Measurements from ENCODE around the gene C3orf52. TPM values are rescaled to one million over a fixed set of nuclear protein-coding genes. Genes with fewer than 3 reads are reported as not detected.

Gene C3orf52
- polyA plus RNA-seq, 5 donors = 4.4 to 8.8 (median 7.7) TPM

GRCh38 chr3:112117415-112117814 is 31.2 kb downstream of the C3orf52 start:
- DNase-seq = no peak

GRCh38 chr3:112117841-112118571 is 31.8 kb downstream of the C3orf52 start:
- DNase-seq = no peak

DNA sequence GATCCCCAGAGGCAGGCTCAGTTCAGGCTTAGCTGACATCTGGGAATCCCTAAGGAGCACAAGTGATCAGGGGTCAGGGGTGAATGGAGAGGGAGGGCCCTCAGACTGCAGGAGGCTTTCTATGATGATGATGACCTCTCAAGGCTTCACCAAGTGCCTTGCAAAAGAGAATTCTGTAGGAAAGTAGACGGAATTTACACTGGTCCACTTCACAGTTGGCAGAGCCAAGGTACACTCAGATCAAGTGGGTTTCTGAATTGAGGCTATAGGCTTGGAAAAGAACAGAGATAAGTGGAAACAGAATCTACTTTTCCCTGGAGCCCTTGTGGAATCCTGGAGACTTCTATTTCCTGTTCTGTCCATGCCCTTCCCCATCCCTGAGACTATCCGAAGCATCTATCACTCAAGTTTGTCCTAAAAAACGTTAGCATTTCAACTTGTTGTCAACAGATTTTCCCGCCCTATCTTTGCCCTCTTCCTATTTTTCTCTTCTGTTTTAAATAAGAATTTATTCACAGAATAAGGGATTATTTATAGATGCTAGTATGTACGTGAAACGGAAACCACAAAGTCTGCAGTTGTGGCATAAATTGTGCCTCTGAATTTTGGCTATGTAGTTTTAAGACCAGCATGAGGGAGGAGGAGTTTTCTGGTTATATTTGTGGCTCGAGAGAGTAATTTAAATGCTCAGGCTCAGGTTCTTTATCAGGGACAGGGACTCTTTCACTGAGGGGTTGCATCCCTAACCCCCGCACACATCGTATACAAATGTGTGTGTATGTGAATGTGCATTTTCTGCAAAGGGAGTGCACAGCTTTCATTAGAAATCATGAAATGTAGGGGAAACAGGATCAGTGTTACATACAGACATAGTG is 34.0 kb downstream of the C3orf52 start:
- DNase-seq = no peak

GRCh38 chr3:112121577-112122547 is 35.7 kb downstream of the C3orf52 start:
- no peak for DNase-seq

GRCh38 chr3:112122870-112123269 is 36.7 kb downstream of the C3orf52 start:
- no peak for DNase-seq

DNA sequence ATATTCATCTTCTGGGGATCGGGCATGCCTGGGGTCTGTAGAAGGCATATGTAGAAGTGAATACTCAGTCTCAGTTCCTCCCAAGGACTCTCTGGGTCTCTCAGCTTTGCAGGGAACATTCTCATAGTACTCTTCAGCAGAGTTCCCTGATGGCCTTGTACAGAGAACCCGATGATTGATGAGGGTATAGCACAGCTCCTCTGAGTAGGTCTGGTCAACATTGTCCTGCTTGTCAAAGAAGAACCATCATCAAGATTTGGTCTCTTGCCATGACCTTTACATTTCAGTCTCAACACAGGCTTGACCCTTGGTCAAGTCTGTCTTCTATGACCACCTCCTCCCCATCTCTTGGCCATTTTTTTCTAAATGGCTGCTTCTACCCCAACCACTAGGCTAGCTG is 37.4 kb downstream of the C3orf52 start:
- no peak for DNase-seq

- DNase-seq = no peak
These were observed 38.9 kb downstream of the C3orf52 start for GRCh38 chr3:112124907-112125607.

DNA sequence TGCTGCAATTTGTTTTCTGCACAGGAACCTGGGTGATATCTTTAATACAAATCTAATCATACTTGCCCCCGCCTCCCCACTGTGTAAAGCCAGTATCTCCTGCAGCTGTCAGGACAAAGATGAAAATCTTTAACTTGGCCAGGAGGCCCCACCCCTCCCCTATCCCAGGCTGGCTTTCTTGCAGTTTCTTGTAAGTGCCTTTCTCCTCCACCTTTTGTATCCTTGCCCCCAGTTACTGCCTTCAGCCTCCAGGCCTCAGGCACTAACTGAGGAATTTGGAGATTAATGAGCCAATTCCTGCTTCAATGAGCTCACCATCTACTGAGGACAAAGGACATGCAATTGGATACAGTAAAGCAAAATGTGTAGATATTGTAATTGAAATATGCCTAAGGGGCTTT is 40.3 kb downstream of the C3orf52 start:
- DNase-seq = no peak

GRCh38 chr3:112127522-112128494 is 41.6 kb downstream of the C3orf52 start:
- DNase-seq = no peak

- DNase-seq = no peak
These were observed 42.9 kb downstream of the C3orf52 start for GRCh38 chr3:112128843-112129727.

DNA sequence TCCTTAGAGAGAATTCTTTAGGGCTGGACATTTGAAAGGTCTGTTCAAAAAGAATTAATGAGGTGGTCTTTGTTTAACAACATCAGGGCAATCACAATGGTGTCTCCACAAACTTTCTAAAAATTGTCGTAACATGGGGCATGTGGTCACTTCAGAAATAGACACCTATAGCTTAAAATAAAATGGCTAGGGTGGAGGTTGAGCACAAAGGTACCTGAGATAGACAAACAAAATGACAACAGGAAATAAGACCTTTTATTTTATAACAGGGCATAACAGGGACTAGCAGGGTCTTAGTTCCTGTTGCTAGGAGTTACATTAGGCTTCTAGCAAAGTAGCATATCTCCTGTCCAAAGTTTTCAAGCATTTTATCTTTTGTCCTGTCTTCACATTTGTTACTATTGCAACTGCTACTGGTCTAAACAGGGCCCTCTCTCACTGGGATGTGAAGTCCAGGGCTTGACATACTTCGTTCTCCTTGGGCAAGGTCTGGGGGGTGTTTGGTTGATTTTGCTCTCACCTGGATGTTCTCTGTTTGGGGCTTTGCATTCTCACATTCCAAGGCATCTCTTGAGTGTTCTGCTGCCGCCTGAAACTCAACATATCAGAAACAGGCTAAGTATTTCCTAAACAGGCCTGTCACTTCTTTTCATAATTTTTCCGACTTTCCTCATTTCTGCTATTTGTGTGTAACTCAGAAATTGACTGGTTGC is 43.9 kb downstream of the C3orf52 start:
- no peak for DNase-seq

DNA sequence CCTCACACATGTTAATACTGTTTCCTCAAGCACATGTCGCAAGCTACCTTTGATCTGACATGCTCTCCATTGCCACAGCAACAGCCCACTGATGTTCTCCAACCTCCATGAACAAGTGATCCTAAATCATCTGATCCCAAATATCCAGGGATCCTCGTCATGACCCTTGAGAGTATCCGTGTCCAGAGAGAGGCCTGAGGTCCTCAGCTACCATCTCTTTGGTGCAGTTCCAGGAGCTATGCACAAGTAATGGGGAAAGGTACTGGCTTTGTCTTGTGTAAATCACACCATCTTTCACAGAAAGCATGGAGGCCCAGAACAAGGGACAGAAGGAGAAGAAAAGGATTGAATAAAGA is 44.4 kb downstream of the C3orf52 start:
- DNase-seq = no peak

DNA sequence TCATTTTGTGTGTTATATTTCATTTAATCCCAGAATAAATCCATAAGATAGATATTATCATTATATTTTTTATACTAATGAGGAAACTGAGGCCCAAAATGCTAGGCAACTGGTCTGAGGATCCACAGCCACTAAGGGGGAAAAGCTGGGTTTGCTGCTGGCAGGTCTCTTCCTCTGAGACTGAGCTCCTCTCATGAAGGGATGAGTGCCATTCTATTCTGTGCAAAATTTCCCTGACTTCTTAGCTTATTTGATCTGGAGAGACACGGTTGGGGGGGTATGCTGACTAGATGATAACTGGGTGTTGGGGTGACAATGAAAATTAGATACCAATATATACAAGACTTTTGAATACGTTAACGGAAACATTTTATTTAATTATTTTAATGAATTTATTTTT is 44.9 kb downstream of the C3orf52 start:
- no peak for DNase-seq

DNA sequence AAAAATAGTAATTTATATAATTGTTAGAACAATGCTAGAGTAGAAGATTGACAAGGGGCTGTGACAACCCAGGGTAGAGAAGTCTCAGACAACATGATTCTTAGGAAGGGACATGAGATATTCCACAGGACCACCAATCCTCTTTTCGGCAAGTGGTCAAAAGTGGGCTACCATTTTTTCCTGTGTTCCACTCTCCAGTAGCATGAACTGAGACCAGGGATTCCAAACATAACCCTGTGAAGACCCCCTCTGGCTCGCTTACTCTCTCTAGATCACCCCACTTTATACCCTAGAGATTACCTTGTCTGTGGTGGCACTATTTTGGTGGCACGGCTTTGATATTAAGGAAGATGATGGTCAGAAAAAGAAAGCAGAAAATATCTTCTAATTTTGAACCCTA is 45.9 kb downstream of the C3orf52 start:
- no peak for DNase-seq

DNA sequence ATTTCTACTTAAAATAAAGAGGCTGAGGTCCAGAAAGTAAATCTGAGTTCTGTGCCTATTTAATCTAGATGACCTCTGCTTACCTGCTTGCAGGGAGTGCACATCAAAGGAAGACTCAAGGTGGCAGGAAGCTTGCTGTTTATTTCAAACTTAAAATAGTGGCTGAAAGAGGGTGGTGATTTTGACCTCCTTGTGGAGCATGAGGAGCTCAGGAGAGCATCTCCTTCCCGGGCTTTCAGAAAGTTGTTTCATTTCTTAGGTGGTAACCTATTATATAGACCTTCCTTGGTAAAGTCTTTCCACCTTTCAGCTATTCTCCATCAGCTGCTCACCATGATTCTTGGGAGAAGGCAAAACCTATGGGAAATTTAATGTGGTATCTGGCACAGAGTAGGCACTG is 46.4 kb downstream of the C3orf52 start:
- DNase-seq = no peak

DNA sequence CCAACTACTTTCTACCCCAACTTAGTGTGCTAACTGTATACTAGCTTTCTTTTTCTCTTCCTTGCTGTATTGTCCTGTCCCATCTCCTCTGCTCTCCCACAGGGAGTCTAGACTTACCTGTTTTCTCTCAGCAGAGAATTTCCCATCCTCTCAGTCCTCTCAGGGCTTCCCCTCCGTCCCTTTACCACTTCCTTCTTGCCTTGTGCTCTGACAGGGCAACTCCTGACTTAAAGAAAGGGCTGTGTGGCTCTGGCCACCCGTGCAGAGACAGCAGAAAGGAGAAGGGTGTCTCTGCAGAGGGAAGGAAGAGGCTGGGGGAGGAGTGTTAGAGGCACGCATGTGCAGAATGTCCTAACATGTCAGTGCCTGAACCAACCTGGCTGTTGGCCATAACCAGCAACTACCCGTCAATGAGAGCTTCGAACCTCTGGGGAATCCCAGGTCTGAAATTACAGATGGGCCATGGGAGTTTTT is 46.8 kb downstream of the C3orf52 start, which contains the start of gene GCSAM:
TSS of gene GCSAM (minus strand) at position 274 of the 474 bp plus-strand sequence. CDS start at position 146, 128 bp downstream.
- no peak for DNase-seq

GRCh38 chr3:112133626-112134334 is 47.6 kb downstream of the C3orf52 start:
- DNase-seq = no peak
